ENCODE measurements around the gene CPSF6.
A peak's percentile ranks its signal among the peaks of the same experiment; 100 is the strongest.

CPSF6 gene

GRCh38 chr12:69243099-69244084 lies 4.0 kb downstream of the CPSF6 start:
- no peak for DNase-seq (ENCODE audit: low spot score)
- H3K27ac ChIP-seq, result no peak overlapping the region
- no peak for TF ChIP-seq CTCF (IDR thresholded peaks at IDR 0.05)

GRCh38 chr12:69247268-69248018 lies 8.1 kb downstream of the CPSF6 start:
- no peak overlapping the region for H3K27ac ChIP-seq
- DNase-seq (ENCODE audit: low spot score), result no peak
- peak overlapping the region; percentile 11 for H3K4me3 ChIP-seq
- no peak for TF ChIP-seq CTCF (IDR thresholded peaks at IDR 0.05)

More at GRCh38 chr12:69243099-69244084, 4.0 kb downstream of the CPSF6 start:
- no peak overlapping the region for H3K4me3 ChIP-seq

- H3K4me3 ChIP-seq, result no peak overlapping the region
- no peak for DNase-seq (ENCODE audit: low spot score)
- TF ChIP-seq CTCF (IDR thresholded peaks at IDR 0.05), result no peak
- no peak overlapping the region for H3K27ac ChIP-seq
Observed at GRCh38 chr12:69252033-69252432, 12.7 kb downstream of the CPSF6 start.

GRCh38 chr12:69254046-69254445 lies 14.7 kb downstream of the CPSF6 start:
- no peak for TF ChIP-seq CTCF (IDR thresholded peaks at IDR 0.05)
- no peak for DNase-seq (ENCODE audit: low spot score)

GRCh38 chr12:69254862-69255261 lies 15.5 kb downstream of the CPSF6 start:
- DNase-seq (ENCODE audit: low spot score), result no peak
- TF ChIP-seq CTCF (IDR thresholded peaks at IDR 0.05), result no peak
- no peak overlapping the region for H3K27ac ChIP-seq
- no peak overlapping the region for H3K4me3 ChIP-seq

More at GRCh38 chr12:69254046-69254445, 14.7 kb downstream of the CPSF6 start:
- Histone ChIP-seq H3K27ac (no peak overlapping the region), H3K4me3 (no peak overlapping the region)

- no peak for DNase-seq (ENCODE audit: low spot score)
- H3K27ac ChIP-seq, result no peak overlapping the region
- H3K4me3 ChIP-seq, result no peak overlapping the region
- TF ChIP-seq CTCF (IDR thresholded peaks at IDR 0.05), result no peak
Observed at GRCh38 chr12:69258655-69259054, 19.3 kb downstream of the CPSF6 start.
